8988T (cell line): ENCODE measurements around the gene PTX3.
A peak's percentile ranks its signal among the peaks of the same experiment; 100 is the strongest.

Experiments used
- DNase-seq: peaks from one replicate; pipeline ENCODE4 v3.0.0; 2011

Gene PTX3

GRCh38 chr3:157436583-157437291 lies at the start of gene PTX3:
Gene PTX3 (plus strand): TSS chr3:157436850. CDS start chr3:157436934, 84 bp downstream.
- DNase-seq = peak; percentile 27

GRCh38 chr3:157387708-157388435 lies 48.8 kb upstream of the PTX3 start:
- no peak for DNase-seq

- DNase-seq = no peak
These were observed 47.7 kb upstream of the PTX3 start for GRCh38 chr3:157388976-157389375.

- no peak for DNase-seq
These were observed 45.7 kb upstream of the PTX3 start for GRCh38 chr3:157390713-157391515.

- DNase-seq = no peak
These were observed 44.5 kb upstream of the PTX3 start for GRCh38 chr3:157392104-157392503.

- DNase-seq = no peak
These were observed 43.5 kb upstream of the PTX3 start for GRCh38 chr3:157393113-157393512.

- DNase-seq = no peak
These were observed 42.2 kb upstream of the PTX3 start for GRCh38 chr3:157394411-157394810.

- DNase-seq = no peak
These were observed 38.1 kb upstream of the PTX3 start for GRCh38 chr3:157398598-157398997.

- no peak for DNase-seq
These were observed 32.3 kb upstream of the PTX3 start for GRCh38 chr3:157404381-157404780.

GRCh38 chr3:157405457-157405856 lies 31.2 kb upstream of the PTX3 start:
- no peak for DNase-seq

- DNase-seq = no peak
These were observed 30.3 kb upstream of the PTX3 start for GRCh38 chr3:157406394-157406793.

- DNase-seq = no peak
These were observed 28.9 kb upstream of the PTX3 start for GRCh38 chr3:157407769-157408168.

- DNase-seq = no peak
These were observed 28.0 kb upstream of the PTX3 start for GRCh38 chr3:157408499-157409149.

- DNase-seq = no peak
These were observed 27.1 kb upstream of the PTX3 start for GRCh38 chr3:157409516-157409915.

- DNase-seq = no peak
These were observed 25.7 kb upstream of the PTX3 start for GRCh38 chr3:157410945-157411344.

- no peak for DNase-seq
These were observed 24.3 kb upstream of the PTX3 start for GRCh38 chr3:157412323-157412855.

- no peak for DNase-seq
These were observed 21.8 kb upstream of the PTX3 start for GRCh38 chr3:157414861-157415260.

GRCh38 chr3:157416347-157417087 lies 20.1 kb upstream of the PTX3 start:
- DNase-seq = no peak

GRCh38 chr3:157417247-157417646 lies 19.4 kb upstream of the PTX3 start:
- no peak for DNase-seq

GRCh38 chr3:157418104-157418503 lies 18.5 kb upstream of the PTX3 start:
- no peak for DNase-seq

GRCh38 chr3:157420606-157421130 lies 16.0 kb upstream of the PTX3 start:
- no peak for DNase-seq

GRCh38 chr3:157423337-157423736 lies 13.3 kb upstream of the PTX3 start:
- DNase-seq = no peak
